ENCODE data around the gene KCNIP3.
"Not testable (repeated sequence)": the region's sequence is repeated elsewhere in the genome, so short reads cannot be mapped to it uniquely, and the experiment has no call there.

KCNIP3 gene

DNA sequence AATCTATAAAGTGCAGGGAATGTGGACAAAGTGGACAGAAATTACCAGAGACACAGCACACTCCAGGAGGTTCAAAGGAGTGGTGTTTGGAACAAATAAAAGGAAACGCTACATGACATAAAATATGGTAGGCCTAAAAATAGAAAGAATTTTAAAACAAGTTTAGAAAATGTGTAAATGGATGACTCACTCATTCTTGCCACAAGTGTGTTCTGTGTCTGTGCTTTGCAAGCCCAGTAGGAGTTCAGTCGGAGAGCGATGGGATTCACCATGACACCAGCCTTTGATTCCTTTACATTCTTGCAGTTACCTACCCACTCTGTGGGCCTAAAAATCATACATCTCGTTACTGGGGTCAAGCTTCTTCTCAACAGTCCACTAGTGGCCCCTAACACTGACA, 136.2 kb downstream of the KCNIP3 start:
- DNase-seq, result not testable (repeated sequence)

DNA sequence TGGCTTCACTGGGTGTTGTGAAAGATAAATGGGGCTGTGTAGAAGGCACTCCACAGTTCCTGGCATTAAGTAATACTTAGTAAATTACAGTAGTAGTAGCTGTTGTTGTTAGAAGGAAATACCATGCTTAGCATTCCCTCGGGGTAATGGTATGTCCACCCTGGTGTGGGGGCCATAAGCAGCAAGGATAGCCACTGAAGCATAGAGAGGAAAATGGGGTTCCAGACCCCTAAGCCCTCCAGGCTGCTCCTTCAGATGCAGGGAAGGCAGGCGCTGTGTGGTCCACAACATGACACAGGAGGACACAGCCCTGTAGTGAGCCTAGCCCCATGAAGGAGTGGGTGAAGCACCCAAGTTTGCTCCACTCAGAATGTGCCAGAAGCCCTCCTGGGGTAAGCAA, 136.8 kb downstream of the KCNIP3 start:
- DNase-seq, result not testable (repeated sequence)

DNA sequence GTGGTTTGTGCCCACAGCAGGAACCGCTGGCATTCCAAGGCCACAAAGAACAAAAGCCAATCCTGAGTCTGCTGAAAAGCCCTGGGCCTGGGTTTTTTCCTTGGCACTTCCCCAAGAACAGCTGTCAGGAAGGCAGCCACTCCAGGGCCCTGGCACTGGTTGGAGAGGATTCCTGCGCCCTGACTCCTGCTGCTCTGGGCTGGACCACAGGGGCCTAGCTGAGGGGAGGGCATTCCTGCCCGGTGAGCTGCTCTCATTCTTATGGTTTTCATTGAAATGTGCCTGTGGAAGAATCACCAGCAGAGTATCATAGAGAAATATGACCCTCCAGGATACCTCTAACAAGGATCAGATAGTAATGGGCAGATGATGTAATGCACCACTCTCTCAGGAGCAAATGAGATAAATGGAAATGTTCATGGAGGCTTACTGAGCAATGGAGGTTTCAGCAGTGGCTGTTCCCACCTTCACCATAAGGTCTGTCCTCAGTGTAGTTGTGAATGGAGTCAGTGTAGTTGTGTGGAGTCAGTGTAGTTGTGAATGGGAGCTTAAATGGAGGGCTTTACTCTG, 137.4 kb downstream of the KCNIP3 start:
- DNase-seq, result not testable (repeated sequence)

DNA sequence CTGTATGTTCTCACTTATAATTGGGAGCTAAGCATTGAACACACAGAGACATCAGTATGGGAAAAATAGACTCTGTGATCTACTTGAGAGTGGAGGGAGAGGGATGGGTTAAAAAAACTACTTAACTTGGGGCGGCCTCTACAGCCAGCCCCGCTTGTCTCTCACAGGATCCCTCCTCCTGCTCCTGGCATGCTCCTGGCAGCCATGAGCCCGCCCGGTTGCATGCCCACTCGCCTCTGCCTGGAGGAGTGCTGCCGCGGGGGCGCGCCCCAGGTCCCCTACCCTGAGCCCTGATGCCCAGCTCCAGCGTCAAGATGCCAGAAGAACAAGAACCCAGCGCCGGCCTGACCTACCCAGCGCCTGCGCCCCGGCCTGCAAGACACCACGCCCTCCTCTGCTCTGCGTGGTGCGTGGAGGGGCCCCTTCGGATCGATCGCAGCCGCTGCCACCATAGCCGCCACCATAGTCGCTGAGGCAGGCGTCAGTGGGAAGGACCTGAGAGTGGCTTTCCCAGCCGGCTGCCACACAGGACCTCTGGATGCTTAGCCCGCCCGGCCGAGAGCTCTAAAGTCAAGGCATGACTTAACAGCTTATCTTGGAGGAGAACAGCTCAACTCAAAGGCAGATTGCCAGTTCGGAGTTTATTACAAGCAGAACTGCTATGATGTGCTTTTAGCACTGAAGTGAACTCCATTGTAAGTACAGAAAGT, 138.2 kb downstream of the KCNIP3 start:
- DNase-seq, result not testable (repeated sequence)

All from suppressor macrophage treated with lipopolysaccharide for 1 hour (primary cell).